Panc1 (cell line): ENCODE data around the gene TGM1.

Experiments
- POLR2AphosphoS5 ChIP-seq: IDR thresholded peaks from 2 replicates; pipeline ENCODE4 v1.6.1; 2012; ENCODE audit warnings: mild to moderate bottlenecking, low read depth, low read length, moderate library complexity
- TF ChIP-seq, protein P1 (sequence below): fragments of 450-650 bp; IDR thresholded peaks from 2 replicates; pipeline ENCODE4 v1.5.1; 2017; ENCODE audit warnings: mild to moderate bottlenecking

DNA sequence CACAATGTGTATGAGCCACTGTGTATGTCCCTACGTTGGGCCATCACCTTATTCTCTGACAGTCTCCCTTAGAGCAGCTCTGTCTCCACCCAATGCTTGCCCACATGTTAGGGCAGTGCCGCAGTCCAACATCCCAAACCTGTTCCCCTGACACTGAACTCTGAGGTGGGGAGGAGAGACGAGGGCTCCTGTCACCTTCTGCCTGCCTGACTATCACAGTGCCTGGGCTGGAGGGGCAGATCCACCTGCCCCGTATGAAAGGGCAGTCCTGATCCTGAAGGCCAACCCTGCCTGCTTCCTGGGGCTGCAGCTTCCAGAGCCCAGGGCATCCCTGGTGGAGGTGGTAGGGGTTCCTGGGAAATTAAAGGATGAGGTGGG lies 2.2 kb downstream of the TGM1 start:
- TF ChIP-seq, protein P1, sequence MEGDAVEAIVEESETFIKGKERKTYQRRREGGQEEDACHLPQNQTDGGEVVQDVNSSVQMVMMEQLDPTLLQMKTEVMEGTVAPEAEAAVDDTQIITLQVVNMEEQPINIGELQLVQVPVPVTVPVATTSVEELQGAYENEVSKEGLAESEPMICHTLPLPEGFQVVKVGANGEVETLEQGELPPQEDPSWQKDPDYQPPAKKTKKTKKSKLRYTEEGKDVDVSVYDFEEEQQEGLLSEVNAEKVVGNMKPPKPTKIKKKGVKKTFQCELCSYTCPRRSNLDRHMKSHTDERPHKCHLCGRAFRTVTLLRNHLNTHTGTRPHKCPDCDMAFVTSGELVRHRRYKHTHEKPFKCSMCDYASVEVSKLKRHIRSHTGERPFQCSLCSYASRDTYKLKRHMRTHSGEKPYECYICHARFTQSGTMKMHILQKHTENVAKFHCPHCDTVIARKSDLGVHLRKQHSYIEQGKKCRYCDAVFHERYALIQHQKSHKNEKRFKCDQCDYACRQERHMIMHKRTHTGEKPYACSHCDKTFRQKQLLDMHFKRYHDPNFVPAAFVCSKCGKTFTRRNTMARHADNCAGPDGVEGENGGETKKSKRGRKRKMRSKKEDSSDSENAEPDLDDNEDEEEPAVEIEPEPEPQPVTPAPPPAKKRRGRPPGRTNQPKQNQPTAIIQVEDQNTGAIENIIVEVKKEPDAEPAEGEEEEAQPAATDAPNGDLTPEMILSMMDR = no peak
- no peak for TF ChIP-seq POLR2AphosphoS5
